Stimulated activated CD8-positive, alpha-beta memory T cell treated with anti-CD3 and anti-CD28 coated beads, Interleukin-12 subunit alpha, Interleukin-12 subunit beta, amount 100 ng/mL, for 24 hours (primary cell): ENCODE results near the gene TEX2.

Experiments
- DNase-seq: peaks from one replicate; pipeline ENCODE4 v3.0.0-alpha.2; 2020; ENCODE audit errors: extremely low read depth

TEX2 gene, protein sequence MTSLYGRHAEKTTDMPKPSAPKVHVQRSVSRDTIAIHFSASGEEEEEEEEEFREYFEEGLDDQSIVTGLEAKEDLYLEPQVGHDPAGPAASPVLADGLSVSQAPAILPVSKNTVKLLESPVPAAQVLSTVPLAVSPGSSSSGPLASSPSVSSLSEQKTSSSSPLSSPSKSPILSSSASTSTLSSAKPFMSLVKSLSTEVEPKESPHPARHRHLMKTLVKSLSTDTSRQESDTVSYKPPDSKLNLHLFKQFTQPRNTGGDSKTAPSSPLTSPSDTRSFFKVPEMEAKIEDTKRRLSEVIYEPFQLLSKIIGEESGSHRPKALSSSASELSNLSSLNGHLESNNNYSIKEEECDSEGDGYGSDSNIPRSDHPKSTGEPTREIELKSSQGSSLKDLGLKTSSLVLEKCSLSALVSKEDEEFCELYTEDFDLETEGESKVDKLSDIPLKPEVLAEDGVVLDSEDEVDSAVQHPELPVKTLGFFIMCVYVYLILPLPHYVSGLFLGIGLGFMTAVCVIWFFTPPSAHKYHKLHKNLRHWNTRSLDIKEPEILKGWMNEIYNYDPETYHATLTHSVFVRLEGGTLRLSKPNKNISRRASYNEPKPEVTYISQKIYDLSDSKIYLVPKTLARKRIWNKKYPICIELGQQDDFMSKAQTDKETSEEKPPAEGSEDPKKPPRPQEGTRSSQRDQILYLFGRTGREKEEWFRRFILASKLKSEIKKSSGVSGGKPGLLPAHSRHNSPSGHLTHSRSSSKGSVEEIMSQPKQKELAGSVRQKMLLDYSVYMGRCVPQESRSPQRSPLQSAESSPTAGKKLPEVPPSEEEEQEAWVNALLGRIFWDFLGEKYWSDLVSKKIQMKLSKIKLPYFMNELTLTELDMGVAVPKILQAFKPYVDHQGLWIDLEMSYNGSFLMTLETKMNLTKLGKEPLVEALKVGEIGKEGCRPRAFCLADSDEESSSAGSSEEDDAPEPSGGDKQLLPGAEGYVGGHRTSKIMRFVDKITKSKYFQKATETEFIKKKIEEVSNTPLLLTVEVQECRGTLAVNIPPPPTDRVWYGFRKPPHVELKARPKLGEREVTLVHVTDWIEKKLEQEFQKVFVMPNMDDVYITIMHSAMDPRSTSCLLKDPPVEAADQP

DNA sequence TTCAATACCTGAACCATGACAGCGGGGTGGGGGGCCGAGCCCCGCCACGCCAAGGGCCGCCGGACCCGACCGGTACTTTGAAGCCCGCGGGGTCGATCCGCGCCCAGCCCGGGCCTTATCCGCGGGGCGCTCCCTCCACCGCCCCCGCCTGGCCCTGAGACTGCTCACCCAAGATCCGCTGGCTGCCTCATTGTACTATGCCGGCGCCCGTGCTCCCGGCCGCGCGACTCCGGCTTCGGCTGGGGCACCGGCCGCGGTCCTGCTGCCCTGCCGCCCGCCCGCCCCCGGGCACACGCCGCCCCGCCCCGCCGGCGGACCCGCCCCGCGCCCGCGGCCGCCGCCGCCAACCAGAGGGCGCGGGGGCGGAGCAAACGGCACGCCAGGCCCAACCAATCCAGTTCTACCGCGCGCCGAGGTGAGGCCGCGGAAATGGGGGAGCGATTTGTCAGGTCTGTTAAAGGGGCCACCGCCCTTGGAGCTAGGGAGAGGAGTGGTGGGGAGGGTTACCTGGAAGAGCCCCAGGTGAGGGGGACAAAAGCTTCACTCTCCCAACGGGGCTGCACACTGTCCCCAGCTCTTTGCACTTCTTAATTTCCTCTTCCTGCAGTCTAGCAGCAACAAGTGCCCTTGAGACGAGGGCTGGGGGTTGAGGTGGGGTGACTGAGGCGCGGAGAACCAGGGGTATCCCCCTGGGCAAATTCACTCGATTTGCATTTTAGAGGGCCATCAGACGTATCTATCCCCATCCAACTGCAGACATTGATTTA is at the start of gene TEX2:
TSS of gene TEX2 (minus strand) at position 261 of the 767 bp plus-strand sequence. CDS start 49,043 bp downstream, outside the sequence.
- peak; percentile 76 for DNase-seq

DNA sequence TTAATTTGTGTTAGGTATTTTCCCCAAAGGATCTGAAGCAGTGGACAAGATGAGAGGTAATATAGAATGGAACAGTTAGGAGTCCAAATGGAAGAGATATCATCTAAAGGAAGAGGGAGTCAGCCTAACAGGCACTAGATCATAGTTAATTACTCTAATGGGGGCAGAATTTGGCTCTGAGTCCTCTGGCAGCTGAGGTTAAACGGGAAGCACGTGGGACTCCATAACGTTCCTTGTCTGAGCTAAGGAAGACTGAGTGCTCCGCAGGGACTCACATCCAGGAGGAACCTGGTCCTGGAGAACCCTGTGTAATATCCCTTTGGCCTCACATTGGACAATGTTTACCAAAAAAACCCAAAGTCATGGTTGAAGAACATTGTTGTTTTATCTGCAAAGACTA is 46.6 kb upstream of the TEX2 start:
- DNase-seq: no peak

DNA sequence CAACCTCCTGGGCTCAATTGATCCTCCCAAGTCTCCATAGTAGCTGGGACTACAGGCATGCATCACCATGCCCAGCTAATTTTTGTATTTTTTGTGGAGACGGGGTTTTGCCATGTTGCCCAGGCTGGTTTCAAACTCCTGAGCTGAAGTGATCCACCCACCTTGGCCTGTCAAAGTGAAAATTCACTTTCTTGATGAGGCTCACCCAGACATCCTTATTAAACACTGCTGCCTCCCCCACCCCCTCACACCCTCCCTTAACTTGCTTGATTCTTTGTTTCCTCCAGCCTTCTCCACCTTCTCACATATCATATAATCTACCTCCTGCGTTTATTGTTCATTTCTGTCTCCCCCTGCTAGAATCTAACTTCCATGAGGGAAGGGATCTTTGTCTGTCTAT is 46.0 kb upstream of the TEX2 start:
- no peak for DNase-seq

- peak; percentile 31 for DNase-seq
Observed at GRCh38 chr17:64306850-64307463, 43.9 kb upstream of the TEX2 start.

GRCh38 chr17:64304551-64304950 is 41.5 kb upstream of the TEX2 start:
- DNase-seq: no peak

- DNase-seq: no peak
Observed at GRCh38 chr17:64300699-64300965, 37.6 kb upstream of the TEX2 start.

GRCh38 chr17:64297467-64298088 is 34.5 kb upstream of the TEX2 start:
- no peak for DNase-seq

DNA sequence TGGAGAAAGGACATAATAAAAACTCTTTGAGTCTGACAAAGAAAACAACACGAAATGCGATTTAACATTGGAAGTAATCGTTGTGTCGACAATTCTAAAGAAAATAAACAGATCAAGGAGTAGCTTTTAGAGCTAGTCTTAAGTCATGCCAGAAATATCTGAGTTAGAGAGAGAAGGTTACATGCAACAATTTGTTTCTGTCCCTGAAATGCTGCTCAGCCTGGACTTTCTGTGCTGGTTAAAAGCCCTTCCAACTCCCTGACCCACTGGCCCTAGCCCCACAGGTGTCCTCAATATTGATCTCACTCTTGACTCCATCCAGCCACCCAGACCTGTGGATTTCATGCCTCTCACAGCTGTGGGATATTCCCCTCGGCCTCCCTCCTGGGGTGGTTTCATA is 33.2 kb upstream of the TEX2 start:
- no peak for DNase-seq

DNA sequence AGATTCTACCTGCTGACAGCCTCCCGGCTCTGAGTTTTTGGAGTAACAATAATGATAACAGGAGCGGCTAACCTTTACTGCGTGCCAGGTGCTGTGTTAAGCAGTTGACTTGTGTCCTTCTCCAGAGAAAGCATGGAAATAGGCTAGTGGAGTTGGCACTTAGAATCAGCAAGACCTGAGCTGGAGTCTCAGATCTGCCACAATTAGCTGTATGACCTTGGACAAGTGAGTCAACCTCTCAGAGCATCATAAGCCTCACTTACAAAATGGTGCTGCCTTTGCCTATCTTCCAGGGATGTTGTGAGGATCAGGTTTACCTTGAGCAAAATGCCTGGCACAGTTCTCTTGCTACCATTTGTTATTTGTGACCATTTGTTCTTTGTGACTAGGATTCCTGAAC is 32.1 kb upstream of the TEX2 start:
- DNase-seq: no peak

GRCh38 chr17:64291268-64291851 is 28.3 kb upstream of the TEX2 start:
- no peak for DNase-seq

- DNase-seq: no peak
Observed at GRCh38 chr17:64289741-64290141, 26.7 kb upstream of the TEX2 start.

DNA sequence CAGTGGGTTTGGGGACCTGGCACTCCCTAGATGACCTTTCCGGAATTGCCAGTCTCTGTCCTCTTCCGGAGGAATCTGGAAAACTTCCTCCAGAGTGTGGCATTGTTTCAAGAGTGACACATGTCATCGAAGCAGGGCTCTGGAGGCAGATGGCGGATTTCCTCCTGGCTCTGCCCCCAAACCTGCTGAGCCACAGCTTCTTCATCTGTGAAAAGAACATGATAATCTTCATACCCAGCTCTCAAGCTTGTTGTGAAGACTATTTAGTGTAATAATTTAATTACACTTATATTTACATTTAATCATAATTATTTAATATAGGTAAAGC is 19.7 kb upstream of the TEX2 start:
- DNase-seq: no peak

DNA sequence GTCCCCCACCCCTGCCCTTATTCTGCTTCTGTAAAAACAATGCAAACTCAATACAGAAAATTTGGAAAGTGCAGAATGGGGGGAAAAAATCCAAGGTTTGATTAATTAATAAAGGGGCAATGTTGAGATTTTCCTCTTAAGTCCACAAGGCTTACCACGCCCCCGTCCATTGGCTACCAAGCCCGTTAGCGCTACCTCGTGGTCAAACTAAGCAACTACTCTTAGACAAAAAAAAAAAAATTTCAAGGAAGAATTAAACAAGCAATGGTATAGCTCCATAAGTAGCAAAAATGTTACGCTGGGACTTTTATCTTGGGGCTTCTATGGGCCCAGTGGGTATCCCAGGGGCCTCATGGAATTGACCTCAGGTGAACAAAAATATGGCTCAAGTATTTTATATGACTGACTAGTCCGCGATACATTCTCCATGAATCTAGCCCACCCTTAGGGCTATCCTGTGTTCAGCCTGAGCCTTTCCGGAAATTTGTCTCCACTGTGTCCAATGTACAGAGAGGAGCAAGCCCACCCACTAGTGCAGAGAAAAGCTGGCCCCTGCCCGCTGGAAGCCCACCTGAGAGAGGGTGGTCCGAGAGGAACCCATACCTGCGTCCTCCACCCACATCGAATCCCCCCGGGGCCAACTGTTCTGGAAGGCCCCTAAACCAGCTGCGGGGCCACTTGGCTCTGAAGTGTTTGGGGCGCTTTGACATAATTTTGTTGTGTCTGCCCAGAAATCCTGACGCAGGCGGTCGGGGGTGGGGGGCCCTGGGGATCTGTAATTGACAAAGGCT is 19.1 kb upstream of the TEX2 start:
- peak; percentile 15 for DNase-seq

- no peak for DNase-seq
Observed at GRCh38 chr17:64278614-64279013, 15.6 kb upstream of the TEX2 start.

DNA sequence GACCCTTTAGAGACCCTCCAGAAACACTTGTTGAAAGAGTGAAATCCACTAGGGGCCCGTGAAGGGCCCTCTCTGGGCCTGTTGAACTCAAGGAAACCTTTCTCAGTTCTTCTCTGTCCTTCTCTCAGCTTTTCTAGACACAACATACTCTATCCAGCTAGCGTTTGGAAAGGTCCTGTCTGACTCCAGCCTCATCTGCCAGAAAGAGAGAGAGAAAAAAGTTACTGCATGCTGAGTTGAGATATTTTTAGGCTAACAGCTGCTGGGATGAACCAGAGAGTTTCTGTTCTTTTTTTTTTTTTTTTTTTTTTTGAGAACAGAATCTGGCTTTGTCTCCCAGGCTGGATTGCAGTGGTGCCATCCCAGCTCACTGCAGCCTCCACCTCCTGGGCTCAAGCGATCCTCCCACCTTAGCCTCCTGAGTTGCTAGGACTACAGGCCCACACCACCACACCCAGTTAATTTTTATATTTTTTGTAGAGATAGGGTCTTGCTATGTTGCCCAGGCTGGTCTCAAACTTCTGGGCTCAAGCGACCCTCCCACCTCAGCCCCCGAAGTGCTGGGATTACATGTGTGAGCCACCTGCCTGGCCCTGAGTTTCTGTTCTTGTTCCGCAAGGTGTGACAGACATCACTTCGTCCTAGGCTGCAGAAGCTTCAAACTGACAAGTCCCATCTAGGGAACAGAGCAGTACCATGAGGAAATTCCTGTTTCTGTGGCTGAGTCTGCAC is 14.9 kb upstream of the TEX2 start:
- DNase-seq: no peak

- no peak for DNase-seq
Observed at GRCh38 chr17:64276961-64277505, 14.0 kb upstream of the TEX2 start.

- no peak for DNase-seq
Observed at GRCh38 chr17:64275016-64275415, 12.0 kb upstream of the TEX2 start.

DNA sequence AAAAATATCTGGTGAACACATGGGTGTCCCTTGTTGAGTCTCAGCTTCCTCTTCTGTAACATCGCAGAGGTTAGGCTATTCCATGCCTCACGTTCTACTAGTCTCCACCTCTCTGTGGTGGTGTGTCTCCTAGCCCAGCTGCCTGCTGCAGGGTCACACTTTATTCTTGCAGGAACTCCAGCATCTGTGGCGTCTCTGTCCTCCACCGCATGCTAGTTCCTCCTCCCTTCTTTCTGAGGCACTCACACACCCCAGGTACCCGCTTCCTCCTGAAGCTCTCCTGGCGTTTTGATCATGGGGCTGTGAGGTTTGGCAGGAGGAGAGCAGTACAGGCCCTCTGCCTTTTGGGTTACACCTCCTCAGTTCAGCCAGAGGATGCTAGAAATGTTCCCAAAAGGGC is 9.9 kb upstream of the TEX2 start:
- DNase-seq: no peak

- no peak for DNase-seq
Observed at GRCh38 chr17:64270885-64271284, 7.8 kb upstream of the TEX2 start.
